Right ventricle myocardium inferior (tissue), 1 donor: ENCODE measurements around the gene MLN. TPM values are rescaled to one million over a fixed set of nuclear protein-coding genes. Genes with fewer than 3 reads are reported as not detected.

Experiments used
- ATAC-seq: fragments of 200-7000 bp; cut with Tn5 transposase; one replicate; pipeline ENCODE4 v1.9.1; 2020; ENCODE audit warnings: mild to moderate bottlenecking, moderate library complexity
- DNase-seq: peaks from one replicate; pipeline ENCODE4 v3.0.0; 2021; ENCODE audit errors: missing footprints
- intact Hi-C: fragments of 100-400 bp; cut with DNase I; formaldehyde crosslinking; loops from one replicate; pipeline ENCODE4 v1.11.0; 2022
- total RNA-seq: library from RNA; stranded (reverse); fragmentation: NEBNext Ultra II Directional; extraction: Animal tissue kit (Norgen Biotek cat#: 25700); gene quantifications from one replicate; pipeline ENCODE4 v1.2.1, GENCODE V29; 2021
- donor health status: DM: no; HTN: yes; CAD: no; lungs with severe emphysema.

MLN gene
- total RNA-seq, 1 donor from 2014 or later, result not detected

DNA sequence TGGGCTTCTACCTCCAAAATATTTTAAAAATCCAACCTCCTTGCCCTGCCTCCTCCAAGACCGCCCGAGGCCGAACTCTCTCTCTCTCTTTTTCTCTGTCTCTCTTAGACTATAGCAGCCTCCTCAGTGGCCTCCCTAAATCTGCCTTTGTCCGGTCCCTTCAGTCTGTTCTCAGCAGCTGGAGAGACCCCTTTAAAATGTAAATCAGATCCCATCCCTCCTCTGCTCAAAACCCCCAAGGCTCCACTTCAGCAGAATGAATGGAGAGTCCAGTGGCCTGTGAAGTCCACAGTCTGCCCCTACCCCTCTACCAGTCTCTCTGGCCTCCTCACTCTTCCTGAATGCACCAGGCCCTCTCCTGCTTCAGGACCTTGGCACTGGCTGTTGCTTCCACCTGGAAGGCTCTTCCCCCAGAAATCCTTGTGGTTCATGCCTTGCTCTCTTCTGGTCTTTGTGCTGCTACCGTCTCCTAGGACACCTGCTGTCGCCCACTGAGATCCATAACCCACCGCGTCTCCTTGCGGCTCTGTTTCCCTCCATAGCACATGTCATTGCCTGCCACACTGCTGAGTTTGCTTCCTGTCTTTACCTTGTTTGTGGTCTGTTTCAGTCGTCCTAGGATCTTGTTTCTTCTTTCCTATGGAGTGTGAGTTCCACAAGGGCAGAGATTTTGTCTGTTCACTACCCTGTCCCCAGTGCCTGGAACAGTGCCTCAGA, 6.0 kb downstream of the MLN start:
- DNase-seq (no peak), ATAC-seq (no peak)

DNA sequence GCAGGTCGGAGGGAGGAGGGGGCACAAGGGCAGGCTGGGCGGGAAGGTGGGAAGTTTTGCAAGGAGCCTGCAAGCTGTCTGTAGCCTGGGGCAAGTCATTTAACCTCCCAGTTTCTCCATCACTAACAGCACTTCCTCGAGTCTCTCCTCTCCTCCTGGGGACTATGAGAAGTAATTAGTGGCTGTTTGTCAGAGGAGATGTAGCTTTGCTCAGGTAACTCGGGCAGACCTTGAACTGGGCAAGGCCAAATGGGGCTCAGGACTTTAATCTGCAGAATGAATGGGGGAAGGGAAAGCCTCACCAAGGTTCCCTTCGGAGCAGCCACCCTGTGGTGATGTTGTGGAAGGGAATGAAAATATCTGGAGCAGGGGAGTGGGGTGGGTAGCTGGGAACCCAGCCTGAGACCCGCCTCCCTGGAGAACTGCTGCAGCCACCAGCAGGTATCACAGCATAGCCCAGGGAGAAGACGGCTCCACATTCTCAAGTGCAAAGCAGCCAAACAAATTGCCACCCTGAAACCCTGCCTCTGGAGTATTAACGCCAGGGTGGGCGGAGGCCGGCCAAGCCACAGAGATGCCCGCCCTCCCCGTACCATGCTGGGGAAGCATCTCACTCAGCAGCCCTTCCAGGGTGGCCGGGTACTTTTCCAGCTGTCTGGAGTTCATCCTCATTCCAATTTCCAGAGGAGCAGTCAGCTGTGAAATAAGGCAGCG, 8.7 kb downstream of the MLN start:
- no peak for ATAC-seq

More for the DNA sequence above, 6.0 kb downstream of the MLN start:
- intact Hi-C loops, result no loop called here

DNA sequence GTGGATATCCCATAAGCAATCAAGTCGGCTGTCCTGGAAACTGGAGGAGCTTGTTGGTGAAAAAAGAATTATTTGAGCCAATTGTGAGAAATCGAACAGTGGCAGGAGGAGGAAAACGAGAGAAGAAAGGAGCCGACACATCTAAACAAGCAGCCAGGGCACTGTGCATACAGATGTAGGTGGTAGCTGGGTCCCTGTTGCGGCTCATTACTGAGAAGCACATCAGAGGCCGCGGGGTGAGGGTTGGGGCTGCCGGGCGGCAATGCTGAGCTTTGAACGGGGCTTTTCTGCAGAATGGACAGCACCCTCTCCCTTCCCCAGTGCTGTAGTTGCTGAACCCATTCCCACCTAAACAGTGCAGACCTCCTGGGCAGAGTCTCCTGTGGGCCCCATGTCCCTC, 10.8 kb downstream of the MLN start:
- DNase-seq (no peak), ATAC-seq (no peak)
- intact Hi-C loops, result no loop called here

More for the DNA sequence above, 8.7 kb downstream of the MLN start:
- DNase-seq, result no peak
- intact Hi-C loops, result no loop called here

DNA sequence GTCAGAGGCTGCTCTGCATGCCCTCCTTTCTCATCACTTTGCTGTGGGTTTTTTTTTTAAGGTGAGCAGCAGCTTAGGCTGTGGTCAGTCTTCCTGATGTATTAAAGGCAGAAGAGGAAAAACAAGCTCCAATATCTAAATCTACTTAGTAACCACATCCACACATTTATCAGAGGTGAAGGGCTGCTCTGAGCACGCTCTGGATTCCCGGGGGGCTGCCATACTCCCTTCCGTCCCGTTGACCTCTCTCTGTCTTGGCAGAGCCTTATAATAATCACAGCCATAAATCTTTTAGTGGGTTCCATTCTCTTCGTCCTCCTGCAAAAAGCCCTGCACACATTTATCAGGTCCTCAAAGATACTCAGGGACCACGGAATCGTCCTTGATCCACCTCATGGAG, 12.2 kb downstream of the MLN start:
- no peak for DNase-seq
- ATAC-seq, result no peak
- intact Hi-C loops, result no loop called here

DNA sequence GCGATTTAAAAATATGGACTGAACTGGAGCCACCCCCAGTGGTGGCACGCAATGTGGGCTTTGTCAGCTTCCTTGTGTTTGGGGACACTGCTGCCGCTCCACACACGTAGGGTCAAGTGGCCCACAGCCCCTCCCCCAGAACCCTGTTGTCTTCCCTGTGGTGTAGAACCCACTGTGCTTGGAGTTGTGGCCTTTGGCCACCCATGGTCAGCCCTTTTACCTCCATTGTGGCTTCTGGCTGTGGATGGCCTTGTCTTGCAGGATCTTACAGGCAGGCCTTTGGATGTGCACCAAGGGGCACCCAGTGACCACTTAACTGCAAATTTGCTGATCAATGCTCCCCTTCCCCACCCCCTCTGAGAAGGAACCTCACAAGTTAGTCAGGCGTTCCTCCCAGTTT, 12.9 kb downstream of the MLN start:
- intact Hi-C loops, result no loop called here
- DNase-seq (no peak), ATAC-seq (no peak)

DNA sequence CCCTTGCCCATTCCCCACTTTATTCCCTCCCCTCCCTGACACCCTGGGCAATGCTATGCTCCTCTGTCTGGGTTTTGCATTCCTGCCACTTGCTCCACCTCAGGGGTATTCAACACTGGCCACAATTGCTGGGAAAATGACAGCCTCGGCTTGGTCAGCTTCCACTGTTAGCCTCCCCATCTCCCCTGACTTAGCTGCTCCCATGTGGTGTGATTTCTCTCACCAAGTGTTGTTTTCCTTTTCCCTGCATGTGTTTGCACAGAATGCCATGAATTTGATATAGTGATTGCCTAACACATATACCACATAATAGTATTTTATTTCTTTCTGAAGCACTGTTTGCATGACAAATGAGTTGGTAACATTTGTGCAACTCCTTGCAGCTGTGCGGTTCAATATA, 13.4 kb downstream of the MLN start:
- intact Hi-C loops, result no loop called here
- ATAC-seq (no peak), DNase-seq (no peak)

DNA sequence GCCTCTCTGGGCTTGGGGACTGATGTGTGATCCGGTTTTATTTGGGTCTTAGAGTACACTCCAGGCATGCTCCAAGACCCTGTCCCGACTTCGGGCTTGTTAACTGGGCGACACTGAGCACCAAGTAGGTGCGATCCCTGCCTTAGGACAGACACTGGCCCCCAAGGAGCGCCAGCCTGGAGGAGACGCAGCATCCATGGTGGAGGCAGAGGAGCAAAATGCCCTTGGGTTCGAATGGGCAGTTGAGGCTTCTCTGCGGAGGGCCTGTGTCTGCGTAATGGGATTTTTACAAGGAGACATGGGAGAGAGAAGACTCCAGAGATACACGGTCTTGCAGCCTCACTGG, 14.3 kb downstream of the MLN start:
- intact Hi-C loops, result loop anchor here (2.0 kb wide), 1 partner anchor 97 kb away; no protein-coding TSS in a partner anchor
- no peak for DNase-seq

DNA sequence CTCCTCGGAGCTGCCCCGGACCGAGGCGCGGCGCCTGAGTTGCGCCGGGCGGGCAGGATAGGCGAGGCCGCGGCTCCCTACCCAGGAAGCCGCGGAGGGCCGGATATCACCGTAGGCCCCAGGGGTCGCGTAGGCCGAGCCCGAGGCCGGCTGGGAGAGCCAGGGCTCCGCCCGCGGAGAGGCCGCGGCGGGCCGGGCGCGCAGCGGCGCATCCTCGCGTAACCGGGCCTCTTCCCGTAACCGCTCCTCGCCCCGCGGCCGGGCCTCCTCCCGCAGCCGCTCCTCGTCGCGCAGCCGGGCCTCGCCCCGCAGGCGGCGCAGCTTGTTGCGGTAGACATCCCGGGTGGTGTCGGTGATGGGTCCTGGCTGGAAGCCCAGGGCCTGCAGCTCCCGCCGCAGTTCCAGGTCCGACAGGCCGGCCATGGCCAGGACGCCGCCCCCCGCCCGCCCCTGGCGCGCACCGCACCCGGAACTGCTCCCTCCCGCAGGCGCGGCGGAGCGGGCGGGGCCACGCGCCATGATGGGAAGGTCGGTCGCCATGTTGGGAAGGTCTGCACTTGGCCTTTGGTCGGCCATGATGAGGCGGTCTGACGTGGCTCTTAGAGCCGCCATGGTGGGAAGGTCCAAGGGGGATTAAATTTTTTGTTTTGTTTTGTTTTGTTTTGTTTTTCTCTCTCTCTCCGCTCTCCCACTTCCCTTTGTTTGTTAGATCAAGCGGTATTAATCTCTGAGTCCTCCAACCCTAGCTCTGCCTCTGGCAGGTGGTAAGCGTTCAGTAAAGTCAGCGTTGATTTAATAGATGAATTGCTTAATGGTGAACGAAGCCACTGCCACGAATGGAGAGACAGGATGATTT, 14.9 kb downstream of the MLN start, which contains the start of gene LEMD2:
LEMD2 (minus strand) TSS at position 437 of the 856 bp plus-strand sequence; CDS start at position 423, 14 bp downstream.
- peak; percentile 98 for ATAC-seq
- DNase-seq, result peak; percentile 97
- intact Hi-C loops, result loop anchor here (2.0 kb wide), 1 partner anchor 98 kb away; no protein-coding TSS in a partner anchor

More for the DNA sequence above, 14.3 kb downstream of the MLN start:
- no peak for ATAC-seq

DNA sequence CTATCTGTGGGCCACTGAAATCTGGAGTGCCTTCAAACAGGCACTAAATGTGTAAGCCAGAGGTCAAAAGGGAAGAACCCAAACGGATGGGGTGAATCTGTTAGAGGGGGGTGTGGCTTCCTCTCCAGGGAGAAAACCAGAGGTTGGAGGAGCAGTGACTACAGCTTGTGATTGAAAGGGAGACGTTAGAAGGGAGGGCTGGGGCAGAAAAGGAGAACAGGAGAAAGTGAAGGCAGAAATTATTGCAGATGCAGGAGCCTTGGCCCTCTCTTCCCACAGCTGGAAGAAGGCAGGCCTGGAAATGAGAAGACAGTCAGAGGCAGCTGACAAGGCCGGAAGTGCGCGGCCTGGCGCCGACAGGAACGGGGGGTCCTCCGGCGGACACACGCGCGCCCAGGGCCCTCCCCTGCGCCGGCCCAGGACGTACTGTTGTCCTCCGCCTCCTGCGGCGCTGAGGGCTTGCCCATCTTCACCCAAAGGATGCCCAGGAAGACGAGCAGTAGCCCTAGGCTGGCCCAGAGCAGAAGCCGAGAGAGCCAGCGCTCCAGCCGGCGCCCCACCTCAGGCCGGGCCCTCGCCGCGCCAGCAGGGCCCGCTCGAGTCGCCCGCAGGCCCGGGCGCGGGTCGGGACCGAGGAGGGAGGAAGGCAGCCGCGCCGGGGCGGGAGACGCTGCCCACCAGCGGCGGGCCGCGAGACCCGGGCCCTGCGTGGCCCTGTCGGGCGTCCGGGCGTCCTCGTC, 15.7 kb downstream of the MLN start:
- intact Hi-C loops, result loop anchor here (2.0 kb wide), 1 partner anchor 99 kb away; no protein-coding TSS in a partner anchor
- DNase-seq, result peak; percentile 88
- ATAC-seq, result peak; percentile 64

DNA sequence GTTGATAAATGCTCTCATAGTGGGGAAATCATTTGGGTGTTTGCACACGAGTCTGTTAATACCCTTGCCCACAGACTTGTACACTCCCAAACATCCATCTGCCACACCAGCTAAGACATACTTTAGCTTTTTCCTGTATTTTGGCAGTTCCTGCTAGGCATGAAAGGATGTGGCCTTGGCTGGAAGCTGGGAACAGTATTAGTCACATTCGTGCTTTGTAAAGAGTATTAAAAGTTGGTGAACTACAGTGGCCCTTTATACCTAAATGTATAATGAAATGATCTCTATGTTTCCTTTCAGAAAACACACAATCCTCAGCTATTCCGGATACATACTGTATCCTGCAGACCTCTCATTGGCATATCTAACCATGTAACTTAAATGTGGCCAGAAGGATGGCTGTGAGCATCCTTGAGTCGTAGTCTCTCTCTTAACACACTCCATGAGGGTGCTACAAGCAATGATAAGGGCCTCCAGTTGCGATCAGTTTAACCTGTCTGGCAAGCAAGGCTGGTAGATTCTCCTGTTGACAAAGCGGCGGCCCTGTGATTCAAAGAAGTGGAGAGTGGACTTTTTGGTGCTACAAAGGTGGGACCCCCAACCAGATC, 16.4 kb downstream of the MLN start:
- DNase-seq, result no peak
- intact Hi-C loops, result no loop called here
- no peak for ATAC-seq

DNA sequence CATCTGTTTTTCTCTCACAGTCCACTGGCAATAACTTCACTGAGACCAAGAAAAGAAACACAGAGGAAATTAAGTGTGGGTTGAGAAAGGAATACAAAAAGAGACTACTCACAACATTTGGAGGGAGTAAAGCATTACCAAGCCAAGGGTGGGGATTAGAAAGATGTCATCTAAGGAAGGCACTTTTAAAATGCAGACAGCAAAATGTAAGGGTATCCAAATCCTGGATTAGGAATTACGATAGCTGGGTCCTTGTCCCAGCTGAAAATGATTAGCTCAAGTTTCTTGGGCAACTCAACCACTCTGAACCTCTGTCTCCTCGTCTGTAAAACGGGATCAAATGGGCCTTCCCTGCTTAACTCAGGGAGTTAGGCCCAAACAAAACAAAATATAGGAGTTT, 17.1 kb downstream of the MLN start:
- intact Hi-C loops, result no loop called here
- DNase-seq (no peak), ATAC-seq (no peak)

DNA sequence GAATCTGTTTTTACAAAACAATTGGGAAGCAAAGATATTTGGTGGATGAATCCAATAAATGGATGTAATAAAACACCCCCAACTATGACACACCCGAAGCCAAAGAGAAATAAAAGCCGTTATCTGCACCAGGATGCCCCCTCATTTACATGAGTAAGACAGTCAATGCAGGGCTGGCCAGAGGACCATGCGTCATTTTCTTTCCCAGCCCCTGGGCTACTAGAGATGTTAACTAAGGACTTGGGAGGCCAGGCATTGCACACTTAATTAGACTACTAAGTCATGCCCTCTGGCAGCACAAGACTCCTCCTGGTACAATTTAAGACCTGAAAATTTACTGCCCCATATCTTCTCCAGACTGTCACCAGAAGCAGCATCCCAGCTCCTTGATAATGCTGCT, 18.0 kb downstream of the MLN start:
- DNase-seq, result no peak
- intact Hi-C loops, result no loop called here
- ATAC-seq, result no peak

DNA sequence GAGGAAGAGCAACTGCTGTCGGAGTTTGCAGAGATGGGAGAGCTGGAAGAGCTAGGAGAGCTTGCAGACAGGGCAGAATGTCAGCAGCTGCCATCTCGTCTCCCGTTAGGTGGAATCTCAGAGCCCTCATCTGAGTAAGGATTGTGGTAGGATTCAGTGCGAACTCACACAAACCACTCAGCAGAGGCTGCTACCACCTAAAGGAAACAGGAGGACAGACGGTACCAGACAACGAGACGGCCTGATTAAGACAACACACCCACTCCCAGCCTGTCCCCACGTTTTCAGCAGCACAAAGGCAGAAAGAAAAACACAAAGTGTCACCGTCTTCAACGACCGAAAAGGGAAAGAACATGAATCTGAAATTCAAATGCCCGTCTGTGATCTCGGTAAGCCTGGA, 19.0 kb downstream of the MLN start:
- intact Hi-C loops, result no loop called here
- ATAC-seq (no peak), DNase-seq (no peak)

DNA sequence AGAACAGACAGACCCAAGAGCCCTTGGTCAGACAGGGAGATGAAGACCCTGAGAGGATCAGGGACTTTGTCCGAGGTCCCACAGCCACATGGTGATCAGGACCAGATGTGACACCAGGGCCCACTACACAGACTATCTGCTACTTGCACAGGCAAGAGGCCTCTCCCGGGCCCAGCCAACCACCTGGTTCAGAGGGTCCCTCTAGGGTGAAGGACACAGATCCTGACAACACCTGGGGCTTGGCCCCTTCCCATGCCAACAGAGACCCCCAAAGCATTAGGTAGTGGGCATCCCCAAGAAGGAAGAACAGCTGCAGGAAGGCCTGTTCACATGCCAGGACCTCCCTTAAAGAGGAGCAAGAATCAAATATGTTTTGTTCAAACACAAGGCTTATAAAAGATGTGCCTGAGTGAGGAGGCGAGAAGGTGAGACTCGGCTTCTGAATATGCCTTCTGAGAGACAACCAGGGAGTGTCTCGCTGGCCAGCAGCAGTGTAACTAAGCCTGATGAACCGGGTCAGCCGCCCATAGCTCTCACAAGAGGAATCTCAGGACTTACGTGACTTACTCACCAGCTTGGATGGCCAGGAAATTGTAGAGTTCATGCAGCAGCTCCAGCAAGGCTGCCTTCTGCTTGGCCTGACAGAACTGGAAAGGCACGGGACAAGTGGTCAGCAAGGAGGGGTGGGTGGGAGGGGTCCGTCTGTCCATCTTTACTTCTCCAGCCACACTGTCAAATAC, 19.9 kb downstream of the MLN start:
- intact Hi-C loops, result no loop called here
- DNase-seq (no peak), ATAC-seq (no peak)

DNA sequence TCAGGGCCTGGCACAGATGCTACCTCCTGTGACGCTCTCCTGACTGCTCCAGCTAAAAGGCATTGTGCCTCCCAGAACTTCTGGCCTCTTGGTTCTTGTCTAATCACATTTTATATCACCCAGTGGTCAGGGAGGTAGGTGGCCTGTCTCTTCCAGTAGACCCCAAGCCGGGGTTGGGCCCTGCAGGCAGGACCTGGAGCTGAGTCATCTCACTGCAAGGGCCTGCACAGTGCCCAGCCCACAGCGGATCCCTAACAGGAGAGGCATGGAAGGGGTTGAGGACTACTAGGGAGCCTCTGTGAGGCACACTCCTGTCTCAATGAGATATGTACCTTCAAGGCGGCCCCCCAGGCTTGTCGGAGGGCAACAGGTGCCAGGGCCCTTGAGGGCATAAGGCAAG, 21.2 kb downstream of the MLN start:
- intact Hi-C loops, result no loop called here
- ATAC-seq (no peak), DNase-seq (no peak)

DNA sequence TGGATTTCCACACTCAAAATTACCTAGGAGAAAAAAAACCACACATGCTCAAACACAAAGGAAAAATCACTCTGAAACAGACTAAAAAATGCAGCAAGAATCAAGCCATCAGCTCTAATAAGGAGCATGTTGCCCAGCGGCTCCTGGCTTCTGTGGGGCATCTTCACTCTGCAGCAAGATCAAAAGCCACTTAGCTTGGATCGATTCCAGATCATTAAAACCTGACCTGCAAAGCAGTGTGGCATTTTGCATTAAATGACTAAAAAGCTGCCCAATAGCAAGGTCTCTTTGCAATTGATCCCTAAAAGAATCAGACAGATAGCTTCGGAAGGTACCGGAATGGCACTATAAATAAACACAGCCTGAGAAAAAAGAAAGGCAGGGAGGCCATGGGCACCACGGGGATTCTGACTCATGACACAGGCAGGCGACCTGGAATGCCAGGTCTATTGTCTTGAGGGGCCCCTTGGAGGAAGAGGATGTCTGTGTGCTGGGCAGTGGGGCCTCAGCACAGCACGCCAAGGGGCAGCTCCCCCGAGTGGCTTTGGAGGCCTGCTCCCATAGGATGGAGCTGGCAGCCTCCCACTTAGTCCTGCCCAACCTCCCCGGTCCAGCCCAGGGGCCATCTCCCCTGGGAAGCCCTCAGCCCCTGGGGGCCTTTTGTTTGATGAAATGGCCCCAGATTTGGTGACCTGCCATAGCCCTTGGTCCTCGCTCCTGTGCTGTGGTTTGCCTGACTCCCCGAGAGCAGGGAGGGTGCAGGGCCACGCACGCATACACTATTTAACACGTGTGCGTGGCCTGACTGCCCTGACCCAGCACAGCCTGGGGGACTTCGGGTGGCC, 22.4 kb downstream of the MLN start:
- ATAC-seq, result no peak
- no peak for DNase-seq
- intact Hi-C loops, result no loop called here

DNA sequence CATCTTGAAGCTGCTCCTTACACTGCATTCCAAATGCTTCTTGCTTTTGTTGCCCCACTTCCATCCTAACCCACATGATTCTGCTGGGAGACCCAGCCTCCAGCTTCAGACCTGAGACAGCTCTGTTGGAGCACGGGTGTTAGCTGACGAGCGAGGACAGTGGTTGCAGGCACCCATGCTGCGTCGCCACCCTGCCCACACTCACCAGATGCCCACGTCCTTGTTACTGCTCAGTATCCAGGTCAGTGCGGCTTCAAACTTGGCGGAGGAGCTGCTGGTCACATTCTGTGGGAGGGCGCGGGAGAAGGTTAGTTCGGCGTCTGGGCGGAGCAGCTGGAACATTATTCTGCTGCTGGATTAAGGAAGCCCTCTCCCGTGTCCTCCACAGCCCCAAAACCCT, 23.9 kb downstream of the MLN start:
- no peak for ATAC-seq
- peak; percentile 60 for DNase-seq
- intact Hi-C loops, result no loop called here
